ENCODE results near the gene AHCYL1.

DNA sequence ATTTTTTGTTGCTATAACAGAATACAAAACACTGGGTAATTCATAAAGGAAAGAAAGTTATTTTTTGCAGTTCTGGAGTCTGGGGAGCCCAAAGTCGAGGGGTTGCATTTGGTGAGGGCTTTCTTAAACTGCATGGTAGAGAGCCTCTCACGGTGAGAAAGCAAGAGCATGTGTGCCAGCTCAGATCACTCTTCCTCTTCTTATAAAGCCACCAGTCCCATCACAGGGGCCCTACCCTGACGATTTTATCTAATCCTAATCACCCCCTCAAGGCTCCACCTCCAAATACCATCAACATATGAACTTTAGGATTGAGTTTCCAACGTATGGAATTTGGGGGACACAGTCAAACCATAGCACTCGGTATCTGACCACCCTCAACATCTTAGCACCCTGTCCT, 48.9 kb downstream of the AHCYL1 start:
- TF ChIP-seq, protein P1, sequence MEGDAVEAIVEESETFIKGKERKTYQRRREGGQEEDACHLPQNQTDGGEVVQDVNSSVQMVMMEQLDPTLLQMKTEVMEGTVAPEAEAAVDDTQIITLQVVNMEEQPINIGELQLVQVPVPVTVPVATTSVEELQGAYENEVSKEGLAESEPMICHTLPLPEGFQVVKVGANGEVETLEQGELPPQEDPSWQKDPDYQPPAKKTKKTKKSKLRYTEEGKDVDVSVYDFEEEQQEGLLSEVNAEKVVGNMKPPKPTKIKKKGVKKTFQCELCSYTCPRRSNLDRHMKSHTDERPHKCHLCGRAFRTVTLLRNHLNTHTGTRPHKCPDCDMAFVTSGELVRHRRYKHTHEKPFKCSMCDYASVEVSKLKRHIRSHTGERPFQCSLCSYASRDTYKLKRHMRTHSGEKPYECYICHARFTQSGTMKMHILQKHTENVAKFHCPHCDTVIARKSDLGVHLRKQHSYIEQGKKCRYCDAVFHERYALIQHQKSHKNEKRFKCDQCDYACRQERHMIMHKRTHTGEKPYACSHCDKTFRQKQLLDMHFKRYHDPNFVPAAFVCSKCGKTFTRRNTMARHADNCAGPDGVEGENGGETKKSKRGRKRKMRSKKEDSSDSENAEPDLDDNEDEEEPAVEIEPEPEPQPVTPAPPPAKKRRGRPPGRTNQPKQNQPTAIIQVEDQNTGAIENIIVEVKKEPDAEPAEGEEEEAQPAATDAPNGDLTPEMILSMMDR (IDR thresholded peaks at IDR 0.05; ENCODE audit: low read depth, low read length): no peak
- TF ChIP-seq POLR2A (IDR thresholded peaks at IDR 0.05; ENCODE audit: extremely low read depth, insufficient read length): peak; percentile 41
